ENCODE measurements around the gene ALDH16A1. TPM values are rescaled to one million over a fixed set of nuclear protein-coding genes. Genes with fewer than 3 reads are reported as not detected.

The ALDH16A1 gene
- total RNA-seq, 2 donors from 2014 or later: 21.8 to 29.8 TPM

DNA sequence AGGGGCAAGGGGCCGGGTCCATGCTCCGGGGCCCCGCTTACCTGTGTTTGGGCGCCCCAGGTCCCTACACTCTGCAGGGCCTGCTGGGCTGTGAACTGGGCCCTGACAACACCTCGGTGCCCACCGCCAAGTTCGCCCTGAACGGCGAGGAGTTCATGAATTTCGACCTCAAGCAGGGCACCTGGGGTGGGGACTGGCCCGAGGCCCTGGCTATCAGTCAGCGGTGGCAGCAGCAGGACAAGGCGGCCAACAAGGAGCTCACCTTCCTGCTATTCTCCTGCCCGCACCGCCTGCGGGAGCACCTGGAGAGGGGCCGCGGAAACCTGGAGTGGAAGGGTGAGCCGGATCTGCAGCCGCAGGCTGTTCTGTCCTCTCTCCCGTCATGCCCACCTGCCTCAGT, 61.1 kb downstream of the ALDH16A1 start:
- H3K36me3 ChIP-seq: no peaks in the 10 kb centered on the region
- TF ChIP-seq, protein P1, sequence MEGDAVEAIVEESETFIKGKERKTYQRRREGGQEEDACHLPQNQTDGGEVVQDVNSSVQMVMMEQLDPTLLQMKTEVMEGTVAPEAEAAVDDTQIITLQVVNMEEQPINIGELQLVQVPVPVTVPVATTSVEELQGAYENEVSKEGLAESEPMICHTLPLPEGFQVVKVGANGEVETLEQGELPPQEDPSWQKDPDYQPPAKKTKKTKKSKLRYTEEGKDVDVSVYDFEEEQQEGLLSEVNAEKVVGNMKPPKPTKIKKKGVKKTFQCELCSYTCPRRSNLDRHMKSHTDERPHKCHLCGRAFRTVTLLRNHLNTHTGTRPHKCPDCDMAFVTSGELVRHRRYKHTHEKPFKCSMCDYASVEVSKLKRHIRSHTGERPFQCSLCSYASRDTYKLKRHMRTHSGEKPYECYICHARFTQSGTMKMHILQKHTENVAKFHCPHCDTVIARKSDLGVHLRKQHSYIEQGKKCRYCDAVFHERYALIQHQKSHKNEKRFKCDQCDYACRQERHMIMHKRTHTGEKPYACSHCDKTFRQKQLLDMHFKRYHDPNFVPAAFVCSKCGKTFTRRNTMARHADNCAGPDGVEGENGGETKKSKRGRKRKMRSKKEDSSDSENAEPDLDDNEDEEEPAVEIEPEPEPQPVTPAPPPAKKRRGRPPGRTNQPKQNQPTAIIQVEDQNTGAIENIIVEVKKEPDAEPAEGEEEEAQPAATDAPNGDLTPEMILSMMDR (IDR thresholded peaks at IDR 0.05): no peak
- H3K4me1 ChIP-seq (ENCODE audit: control insufficient read depth in 1 of 2, low read depth in 2 of 2): peaks cover 7 to 28% of the 10 kb centered on the region in 2 donors
- peak overlapping the region; percentile 98 for H3K4me3 ChIP-seq
- H3K27ac ChIP-seq: no peak overlapping the region
- no peak for ATAC-seq (ENCODE audit: insufficient number of reproducible peaks, low FRiP score, low read depth)
- DNase-seq (ENCODE audit: low spot score): no peak
- H3K27me3 ChIP-seq (replicated peaks; ENCODE audit: insufficient read depth): no peaks in the 10 kb centered on the region
- H3K9me3 ChIP-seq: no peaks in the 10 kb centered on the region

DNA sequence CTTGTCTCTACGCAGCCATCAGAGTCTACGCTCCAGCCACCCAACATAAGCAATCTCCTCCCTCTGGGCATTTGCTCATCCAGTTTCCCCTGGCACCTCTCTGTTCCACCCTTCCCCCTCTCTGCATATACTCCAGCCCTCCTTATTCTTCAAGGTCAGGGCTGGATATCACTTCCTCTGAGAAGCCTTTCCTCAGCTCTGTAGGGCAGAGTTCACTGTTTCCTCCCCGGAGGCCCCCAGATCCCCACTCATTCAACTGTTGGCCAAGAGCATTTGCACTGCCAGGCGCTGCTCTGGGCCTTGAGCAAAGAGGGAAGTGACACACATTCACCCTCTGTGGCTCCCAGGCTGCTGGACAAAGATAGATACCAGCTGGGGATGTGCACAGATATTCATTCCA, 62.7 kb downstream of the ALDH16A1 start:
- no peaks in the 10 kb centered on the region for H3K9me3 ChIP-seq
- H3K27ac ChIP-seq: no peak overlapping the region
- TF ChIP-seq, protein P1 (IDR thresholded peaks at IDR 0.05): no peak
- DNase-seq (ENCODE audit: low spot score) (no peak), ATAC-seq (ENCODE audit: insufficient number of reproducible peaks, low FRiP score, low read depth) (no peak)
- H3K27me3 ChIP-seq (replicated peaks; ENCODE audit: insufficient read depth): no peaks in the 10 kb centered on the region
- H3K4me3 ChIP-seq: no peak overlapping the region
- H3K4me1 ChIP-seq (ENCODE audit: control insufficient read depth in 1 of 2, low read depth in 2 of 2): peaks cover 9 to 37% of the 10 kb centered on the region in 2 donors
- H3K36me3 ChIP-seq: no peaks in the 10 kb centered on the region

- no peaks in the 10 kb centered on the region for H3K27me3 ChIP-seq (replicated peaks; ENCODE audit: insufficient read depth)
- H3K27ac ChIP-seq: no peak overlapping the region
- H3K4me3 ChIP-seq: no peak overlapping the region
- TF ChIP-seq, protein P1 (IDR thresholded peaks at IDR 0.05): no peak
- peaks cover 9 to 31% of the 10 kb centered on the region in 2 donors for H3K4me1 ChIP-seq (ENCODE audit: control insufficient read depth in 1 of 2, low read depth in 2 of 2)
- ATAC-seq (ENCODE audit: insufficient number of reproducible peaks, low FRiP score, low read depth): no peak
- H3K36me3 ChIP-seq: no peaks in the 10 kb centered on the region
- no peak for DNase-seq (ENCODE audit: low spot score)
- no peaks in the 10 kb centered on the region for H3K9me3 ChIP-seq
These were observed 65.0 kb downstream of the ALDH16A1 start for GRCh38 chr19:49518033-49518432.

Other genes starting within 250 kb of the ALDH16A1 start
- 1 to 10 TPM; 2.4 to 2.8 TPM for gene SLC6A16, start 128.0 kb upstream of the ALDH16A1 start, total RNA-seq
- 10 to 100 TPM; 29.8 to 33.0 TPM for gene CD37, start 117.8 kb upstream of the ALDH16A1 start, total RNA-seq
- 10 to 100 TPM; 26.4 to 41.3 TPM for gene TEAD2, start 90.8 kb upstream of the ALDH16A1 start, total RNA-seq
- gene DKKL1, start 89.3 kb upstream of the ALDH16A1 start, total RNA-seq: under 1 TPM in 1 of 2 donors, not detected in 1; 0.95 TPM
- not detected for gene KASH5, start 65.0 kb upstream of the ALDH16A1 start, total RNA-seq
- gene PTH2, start 29.8 kb upstream of the ALDH16A1 start, total RNA-seq: not detected
- gene GFY, start 27.8 kb upstream of the ALDH16A1 start, total RNA-seq: not detected
- gene SLC17A7, start 11.7 kb upstream of the ALDH16A1 start, total RNA-seq: 1 to 10 TPM in 1 of 2 donors, under 1 TPM in 1; 0.54 to 2.8 TPM
- gene PIH1D1, start 1.4 kb upstream of the ALDH16A1 start, total RNA-seq: 10 to 100 TPM; 60.2 to 95.4 TPM
- 1 to 10 TPM; 4.7 to 5.6 TPM for gene FLT3LG, start 21.0 kb downstream of the ALDH16A1 start, total RNA-seq
- gene RPL13A, start 34.4 kb downstream of the ALDH16A1 start, total RNA-seq: 1,000 to 10,000 TPM in 1 of 2 donors, 100 to 1,000 TPM in 1; 996 to 1,451 TPM
- gene RPS11, start 43.2 kb downstream of the ALDH16A1 start, total RNA-seq: 1,000 to 10,000 TPM; 1,371 to 2,401 TPM
- 100 to 1,000 TPM; 172 to 304 TPM for gene FCGRT, start 59.4 kb downstream of the ALDH16A1 start, total RNA-seq
- gene RCN3, start 74.8 kb downstream of the ALDH16A1 start, total RNA-seq: 100 to 1,000 TPM in 1 of 2 donors, 10 to 100 TPM in 1; 65.3 to 111 TPM
- 10 to 100 TPM; 30.8 to 46.8 TPM for gene NOSIP, start 127.3 kb downstream of the ALDH16A1 start, total RNA-seq
- gene PRRG2, start 128.1 kb downstream of the ALDH16A1 start, total RNA-seq: not detected
- 10 to 100 TPM; 12.4 to 24.5 TPM for gene PRR12, start 138.0 kb downstream of the ALDH16A1 start, total RNA-seq
- 100 to 1,000 TPM in 1 of 2 donors, 10 to 100 TPM in 1; 82.2 to 188 TPM for gene RRAS, start 186.9 kb downstream of the ALDH16A1 start, total RNA-seq
- gene SCAF1, start 189.0 kb downstream of the ALDH16A1 start, total RNA-seq: 10 to 100 TPM; 27.3 to 30.6 TPM
- 10 to 100 TPM; 33.2 to 52.9 TPM for gene IRF3, start 212.6 kb downstream of the ALDH16A1 start, total RNA-seq
- 1 to 10 TPM; 2.5 to 3.0 TPM for gene BCL2L12, start 212.7 kb downstream of the ALDH16A1 start, total RNA-seq
- 100 to 1,000 TPM; 116 to 118 TPM for gene PRMT1, start 224.0 kb downstream of the ALDH16A1 start, total RNA-seq
- gene ADM5, start 236.4 kb downstream of the ALDH16A1 start, total RNA-seq: 1 to 10 TPM; 2.8 to 6.4 TPM
- 1 to 10 TPM; 2.5 to 3.9 TPM for gene CPT1C, start 237.9 kb downstream of the ALDH16A1 start, total RNA-seq